ENCODE measurements around the gene NPIPA7. TPM values are rescaled to one million over a fixed set of nuclear protein-coding genes. Genes with fewer than 3 reads are reported as not detected.
"Not testable (repeated sequence)": the region's sequence is repeated elsewhere in the genome, so short reads cannot be mapped to it uniquely, and the experiment has no call there.

The NPIPA7 gene
- 2.6 TPM for polyA plus RNA-seq (ENCODE audit: insufficient read length)

DNA sequence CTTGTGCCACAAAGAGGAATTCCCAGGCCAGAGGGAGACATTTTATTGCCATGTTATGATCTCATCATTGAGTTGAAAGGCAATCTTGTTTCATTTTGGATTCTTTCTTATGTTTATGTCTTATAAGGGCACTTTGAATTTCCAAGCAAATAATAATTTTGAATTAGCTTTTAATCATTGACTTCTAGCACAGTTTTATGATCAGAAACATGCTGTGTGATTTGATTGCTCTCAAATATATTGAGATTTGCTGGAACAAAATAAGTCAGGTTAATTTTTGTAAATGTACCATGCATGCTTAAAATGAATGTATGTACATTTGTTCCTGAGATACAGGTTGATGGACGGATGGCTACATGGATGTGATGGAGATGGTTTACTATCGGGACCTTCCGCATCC, at the start of gene NPIPA7:
TSS of gene NPIPA7 (plus strand) at position 301 of the 400 bp plus-strand sequence. CDS start 105 bp downstream, outside the sequence.
- not testable (repeated sequence) for DNase-seq

DNA sequence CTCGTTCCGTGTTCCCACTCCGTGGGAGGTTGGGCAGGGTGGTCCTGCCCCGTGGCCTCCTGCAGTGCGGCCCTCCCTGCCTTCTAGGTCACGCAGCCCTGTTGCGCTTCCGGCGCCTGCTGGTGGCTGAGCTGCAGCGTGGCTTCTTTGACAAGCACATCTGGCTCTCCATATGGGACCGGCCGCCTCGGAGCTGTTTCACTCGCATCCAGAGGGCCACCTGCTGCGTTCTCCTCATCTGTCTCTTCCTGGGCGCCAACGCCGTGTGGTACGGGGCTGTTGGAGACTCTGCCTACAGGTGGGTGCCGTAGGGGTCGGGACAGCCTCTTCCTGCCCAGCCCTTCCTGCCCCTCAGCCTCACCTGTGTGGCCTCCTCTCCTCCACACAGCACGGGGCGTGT, 47.5 kb upstream of the NPIPA7 start:
- DNase-seq = not testable (repeated sequence)

- not testable (repeated sequence) for DNase-seq
Measured at GRCh38 chr16:16357556-16357955, 21.4 kb upstream of the NPIPA7 start.

GRCh38 chr16:16358539-16359240, 20.2 kb upstream of the NPIPA7 start:
- DNase-seq = not testable (repeated sequence)

GRCh38 chr16:16363595-16363994, 15.3 kb upstream of the NPIPA7 start:
- not testable (repeated sequence) for DNase-seq

DNA sequence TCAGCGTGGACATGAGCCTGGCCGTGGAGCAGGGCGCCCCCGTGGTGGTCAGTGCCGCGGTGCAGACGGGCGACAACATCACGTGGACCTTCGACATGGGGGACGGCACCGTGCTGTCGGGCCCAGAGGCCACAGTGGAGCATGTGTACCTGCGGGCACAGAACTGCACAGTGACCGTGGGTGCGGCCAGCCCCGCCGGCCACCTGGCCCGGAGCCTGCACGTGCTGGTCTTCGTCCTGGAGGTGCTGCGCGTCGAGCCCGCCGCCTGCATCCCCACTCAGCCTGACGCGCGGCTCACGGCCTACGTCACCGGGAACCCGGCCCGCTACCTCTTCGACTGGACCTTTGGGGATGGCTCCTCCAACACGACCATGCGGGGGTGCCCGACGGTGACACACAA, 14.8 kb upstream of the NPIPA7 start:
- DNase-seq = not testable (repeated sequence)

- DNase-seq = not testable (repeated sequence)
Measured at GRCh38 chr16:16364701-16365100, 14.2 kb upstream of the NPIPA7 start.

DNA sequence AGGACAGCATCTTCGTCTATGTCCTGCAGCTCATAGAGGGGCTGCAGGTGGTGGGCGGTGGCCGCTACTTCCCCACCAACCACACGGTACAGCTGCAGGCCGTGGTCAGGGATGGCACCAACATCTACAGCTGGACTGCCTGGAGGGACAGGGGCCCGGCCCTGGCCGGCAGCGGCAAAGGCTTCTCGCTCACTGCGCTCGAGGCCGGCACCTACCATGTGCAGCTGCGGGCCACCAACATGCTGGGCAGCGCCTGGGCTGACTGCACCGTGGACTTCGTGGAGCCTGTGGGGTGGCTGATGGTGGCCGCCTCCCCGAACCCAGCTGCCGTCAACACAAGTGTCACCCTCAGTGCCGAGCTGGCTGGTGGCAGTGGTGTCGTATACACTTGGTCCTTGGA, 13.6 kb upstream of the NPIPA7 start:
- DNase-seq = not testable (repeated sequence)

DNA sequence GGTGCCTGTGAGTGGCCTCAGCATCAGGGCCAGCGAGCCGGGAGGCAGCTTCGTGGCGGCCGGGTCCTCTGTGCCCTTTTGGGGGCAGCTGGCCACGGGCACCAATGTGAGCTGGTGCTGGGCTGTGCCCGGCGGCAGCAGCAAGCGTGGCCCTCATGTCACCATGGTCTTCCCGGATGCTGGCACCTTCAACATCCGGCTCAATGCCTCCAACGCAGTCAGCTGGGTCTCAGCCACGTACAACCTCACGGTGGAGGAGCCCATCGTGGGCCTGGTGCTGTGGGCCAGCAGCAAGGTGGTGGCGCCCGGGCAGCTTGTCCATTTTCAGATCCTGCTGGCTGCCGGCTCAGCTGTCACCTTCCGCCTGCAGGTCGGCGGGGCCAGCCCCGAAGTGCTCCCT, 13.1 kb upstream of the NPIPA7 start:
- not testable (repeated sequence) for DNase-seq

- not testable (repeated sequence) for DNase-seq
Measured at GRCh38 chr16:16366552-16367284, 12.2 kb upstream of the NPIPA7 start.

GRCh38 chr16:16367285-16367628, 11.7 kb upstream of the NPIPA7 start:
- not testable (repeated sequence) for DNase-seq

- DNase-seq = not testable (repeated sequence)
Measured at GRCh38 chr16:16369081-16369856, 9.7 kb upstream of the NPIPA7 start.

GRCh38 chr16:16371136-16371735, 7.7 kb upstream of the NPIPA7 start:
- DNase-seq = not testable (repeated sequence)

GRCh38 chr16:16374192-16374591, 4.7 kb upstream of the NPIPA7 start:
- not testable (repeated sequence) for DNase-seq

GRCh38 chr16:16399685-16400084, 20.7 kb downstream of the NPIPA7 start:
- DNase-seq = not testable (repeated sequence)

- not testable (repeated sequence) for DNase-seq
Measured at GRCh38 chr16:16402333-16402732, 23.4 kb downstream of the NPIPA7 start.

DNA sequence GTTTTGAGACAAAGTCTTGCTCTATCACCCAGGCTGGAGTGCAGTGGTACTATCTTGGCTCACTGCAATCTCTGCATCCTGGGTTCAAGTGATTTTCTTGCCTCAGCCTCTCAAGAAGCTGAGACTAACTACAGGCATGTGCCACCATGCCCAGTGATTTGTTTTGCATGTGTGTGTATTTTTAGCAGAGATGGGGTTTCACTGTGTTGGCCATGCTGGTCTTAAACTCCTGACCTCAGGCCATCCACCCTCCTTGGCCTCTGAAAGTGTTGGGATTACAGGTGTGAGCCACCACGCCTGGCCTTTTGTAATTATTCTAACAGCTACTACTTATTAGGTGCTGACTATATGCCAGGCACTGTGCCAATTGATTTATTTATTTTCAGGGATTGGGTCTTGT, 25.3 kb downstream of the NPIPA7 start:
- not testable (repeated sequence) for DNase-seq

DNA sequence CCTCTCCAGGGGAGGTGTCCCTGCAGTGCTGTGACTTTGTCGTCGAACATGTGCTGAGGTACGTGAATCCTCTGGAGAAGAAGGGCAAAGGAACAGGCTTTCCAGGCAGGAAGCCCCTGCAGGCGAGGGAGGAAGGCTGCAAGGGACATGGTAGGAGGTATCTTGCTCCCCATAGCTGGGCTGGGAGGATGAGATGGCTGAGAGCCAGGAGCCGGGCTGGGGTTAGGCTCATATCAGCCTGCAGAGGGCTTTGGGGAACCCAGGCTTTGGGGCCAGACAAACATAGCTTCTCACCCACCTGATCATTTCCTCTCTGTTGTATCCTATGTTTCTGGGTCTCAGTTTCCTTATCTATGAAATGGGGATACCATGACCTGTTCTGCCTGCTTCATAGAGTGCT, 26.5 kb downstream of the NPIPA7 start:
- not testable (repeated sequence) for DNase-seq

DNA sequence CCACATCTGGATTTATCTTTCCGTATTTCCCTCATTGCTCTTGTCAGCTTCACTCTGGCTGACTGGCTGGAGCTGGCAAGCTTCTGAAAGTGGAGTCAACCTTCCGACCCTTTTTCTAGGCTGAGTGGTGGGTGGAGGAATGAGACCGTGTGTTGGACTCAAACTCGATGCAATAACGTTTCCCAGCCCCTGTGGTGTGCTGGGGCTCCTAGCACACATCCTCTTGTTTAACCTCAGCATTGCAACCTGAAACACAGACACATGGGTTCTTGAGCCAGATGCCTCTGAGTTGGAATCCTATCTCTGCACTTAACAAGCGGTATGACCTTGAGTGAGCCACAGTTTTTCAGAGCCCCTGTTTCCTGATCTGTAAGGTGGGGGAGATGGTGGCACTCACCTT, 29.5 kb downstream of the NPIPA7 start:
- not testable (repeated sequence) for DNase-seq

GRCh38 chr16:16413773-16414172, 34.8 kb downstream of the NPIPA7 start:
- DNase-seq = not testable (repeated sequence)

DNA sequence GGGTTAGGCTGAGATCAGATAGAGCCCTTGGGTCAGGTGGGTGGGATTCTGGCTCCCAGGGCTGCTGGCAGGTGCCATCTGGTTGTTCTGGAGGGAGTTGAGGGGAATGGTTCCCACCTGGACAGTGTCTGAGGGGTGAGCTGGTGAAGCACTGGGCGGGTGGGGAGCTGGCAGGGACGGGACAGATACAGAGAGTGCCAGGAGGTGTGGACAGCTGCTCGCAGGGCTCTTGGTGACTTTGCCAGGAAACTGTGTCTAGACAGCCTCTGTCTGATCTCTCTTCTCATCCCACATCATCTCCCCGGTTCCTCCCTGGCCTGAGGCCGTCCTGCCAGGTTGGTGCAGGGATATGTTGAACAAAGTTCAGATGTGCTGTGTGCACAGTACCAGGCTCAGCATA, 38.1 kb downstream of the NPIPA7 start:
- DNase-seq = not testable (repeated sequence)

DNA sequence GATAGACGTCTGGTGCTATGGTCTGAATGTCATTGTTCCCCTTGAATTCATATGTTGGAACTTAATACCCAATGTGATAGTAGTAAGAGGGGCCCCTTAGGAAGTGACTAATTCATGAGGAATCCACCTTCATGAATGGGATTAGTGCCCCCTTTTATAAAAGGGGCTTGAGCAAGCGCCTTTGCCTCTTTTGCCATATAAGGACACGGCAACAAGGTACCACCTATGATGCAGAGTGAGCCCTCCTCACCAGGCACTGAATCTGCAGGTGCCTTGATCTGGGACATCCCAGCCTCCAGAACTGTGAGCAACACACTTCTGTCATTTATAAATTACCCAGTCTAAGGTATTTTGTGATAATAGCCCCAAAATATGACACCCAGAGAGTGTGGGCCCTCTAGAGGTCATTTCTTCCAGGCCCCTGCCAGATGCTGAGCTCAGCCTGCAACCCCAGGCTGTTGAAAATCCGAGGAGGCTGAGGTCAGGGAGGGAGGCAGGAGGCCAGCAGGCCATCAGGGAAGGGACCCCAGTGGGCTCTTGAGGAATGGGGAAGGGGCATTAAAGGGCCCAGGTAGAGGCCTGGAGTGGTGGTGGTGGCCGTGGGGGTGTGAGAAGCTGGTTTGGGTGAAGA, 39.1 kb downstream of the NPIPA7 start:
- not testable (repeated sequence) for DNase-seq

Data from hindlimb muscle (tissue), 1 donor.